HCT116 (cell line): Measurements from ENCODE around the gene VWA3B. TPM values are rescaled to one million over a fixed set of nuclear protein-coding genes. Genes with fewer than 3 reads are reported as not detected.
A peak's percentile ranks its signal among the peaks of the same experiment; 100 is the strongest.

Experiments
- ATAC-seq: fragments of 200-7000 bp; cut with Tn5 transposase; 2 replicates; pipeline ENCODE4 v1.9.1; 2020; ENCODE audit warnings: mild to moderate bottlenecking, moderate library complexity
- BruUV-seq: library from RNA; stranded (reverse); fragments of 400-500 nt; replicated peaks from 2 replicates; lab custom pipeline; 2021; lab: Mats Ljungman, UMichigan
- CTCF ChIA-PET: fragments of 300-600 bp; sonication (Branson Sonifier 250); formaldehyde crosslinking; loops from one replicate; lab custom pipeline; 2021; ENCODE audit warnings: antibody characterized with exemption; lab: Charles Lee
- POLR2A ChIA-PET: fragments of 300-600, 350-600 bp; sonication (Branson Sonifier 250); formaldehyde crosslinking; loops from one replicate; lab custom pipeline; 2021; ENCODE audit warnings: antibody characterized with exemption; lab: Charles Lee
- RAD21 ChIA-PET, 2 experiments: fragments of 300-600 bp; sonication (Branson Sonifier 250); formaldehyde crosslinking; loops; one replicate each; lab custom pipeline; 2023; ENCODE audit warnings: low total read pairs in 2 of 2; ENCODE audit not compliant: uncharacterized antibody in 2 of 2, unreplicated experiment in 2 of 2, low non-redundant PET in 1 of 2; lab: Charles Lee
- DNase-seq: peaks from one replicate; pipeline ENCODE4 v3.0.0-alpha.2; 2010; ENCODE audit warnings: low read depth, low spot score
- H2AFZ ChIP-seq: fragments of 200-600 bp; shearing (Covaris generic), sonication (generic); 2 replicates; pipeline ENCODE4 v1.6.1; 2017; ENCODE audit warnings: low read depth, mixed run types, mixed read lengths, antibody characterized with exemption, low read length; ENCODE audit not compliant: poor library complexity, severe bottlenecking
- H3K27ac ChIP-seq: 2 replicates; pipeline ENCODE4 v1.5.1; 2012; ENCODE audit warnings: low read depth, low read length
- H3K27me3 ChIP-seq: fragments of 200-600 bp; sonication (generic); 2 replicates; pipeline ENCODE4 v1.6.1; 2016; ENCODE audit warnings: mixed run types, low read length, mixed read lengths; ENCODE audit not compliant: insufficient read depth
- H3K36me3 ChIP-seq, 2 experiments: fragments of 200-500 bp in 1 of 2; fragments of 200-600 bp in 1 of 2; sonication (Bioruptor generic) in 1 of 2; sonication (generic) in 1 of 2; 2 replicates each; pipeline versions ENCODE4 v1.5.1 to v1.6.1; 2014 to 2016; ENCODE audit warnings: low read length in 2 of 2, inconsistent platforms in 1 of 2, mixed read lengths in 1 of 2, mixed run types in 1 of 2; ENCODE audit not compliant: insufficient read depth in 2 of 2, control insufficient read depth in 1 of 2
- H3K4me1 ChIP-seq, 2 experiments: fragments of 200-600 bp in 1 of 2; sonication (generic) in 1 of 2; 2 replicates each; pipeline versions ENCODE4 v1.5.1 to v1.6.1; 2012 to 2017; ENCODE audit warnings: low read length in 2 of 2, inconsistent platforms in 1 of 2, mild to moderate bottlenecking in 1 of 2, mixed read lengths in 1 of 2, mixed run types in 1 of 2, moderate library complexity in 1 of 2; ENCODE audit not compliant: insufficient read depth in 2 of 2, control insufficient read depth in 1 of 2
- H3K4me2 ChIP-seq: fragments of 200-600 bp; sonication (generic); 2 replicates; pipeline ENCODE4 v1.6.1; 2017; ENCODE audit warnings: mixed run types, low read length, mixed read lengths
- H3K4me3 ChIP-seq, 2 experiments: fragments of 200-600 bp in 1 of 2; sonication (generic) in 1 of 2; replicated peaks in 1 of 2; 2 replicates each; pipeline ENCODE4 v1.5.1; 2011 to 2016; ENCODE audit warnings: low read length in 2 of 2, control low read depth in 1 of 2, low read depth in 1 of 2, mild to moderate bottlenecking in 1 of 2, mixed read lengths in 1 of 2, mixed run types in 1 of 2
- H3K79me2 ChIP-seq: fragments of 200-600 bp; sonication (generic); 2 replicates; pipeline ENCODE4 v1.6.1; 2017; ENCODE audit warnings: mild to moderate bottlenecking, mixed run types, low read length, moderate library complexity, mixed read lengths; ENCODE audit not compliant: insufficient read depth
- H3K9ac ChIP-seq: fragments of 200-600 bp; sonication (generic); 2 replicates; pipeline ENCODE4 v1.6.1; 2016; ENCODE audit warnings: low read length, mixed read lengths
- H3K9me2 ChIP-seq: fragments of 200-600 bp; sonication (generic), shearing (Covaris generic); 2 replicates; pipeline ENCODE4 v1.6.1; 2017; ENCODE audit warnings: mixed run types, mild to moderate bottlenecking, moderate library complexity; ENCODE audit not compliant: insufficient read depth
- H3K9me3 ChIP-seq, 2 experiments: fragments of 200-500 bp in 1 of 2; fragments of 200-600 bp in 1 of 2; sonication (Bioruptor generic) in 1 of 2; sonication (generic) in 1 of 2; 2 replicates each; pipeline ENCODE4 v1.6.1; 2014 to 2017; ENCODE audit warnings: low read length in 2 of 2, mixed read lengths in 2 of 2, inconsistent platforms in 1 of 2, low read depth in 1 of 2, mild to moderate bottlenecking in 1 of 2, mixed run types in 1 of 2, moderate library complexity in 1 of 2; ENCODE audit not compliant: control insufficient read depth in 1 of 2, insufficient read depth in 1 of 2
- H4K20me1 ChIP-seq: fragments of 200-600 bp; sonication (generic), shearing (Covaris generic); 2 replicates; pipeline ENCODE4 v1.6.1; 2017; ENCODE audit warnings: mixed run types, mild to moderate bottlenecking, moderate library complexity; ENCODE audit not compliant: insufficient read depth
- EZH2 ChIP-seq: fragments of 200-600 bp; sonication (generic); IDR thresholded peaks from 2 replicates; pipeline ENCODE4 v1.6.1; 2017; ENCODE audit warnings: antibody characterized with exemption, mixed run types
- SIN3A ChIP-seq: IDR thresholded peaks from 2 replicates; pipeline ENCODE4 v1.6.1; 2012; ENCODE audit warnings: low read depth
- intact Hi-C: fragments of 100-400 bp; cut with micrococcal nuclease; formaldehyde crosslinking; loops from 2 replicates; pipeline ENCODE4 v1.10.0; 2022
- total RNA-seq: library from RNA; stranded (reverse); gene quantifications from one replicate; pipeline ENCODE4 v1.2.1, GENCODE V29; 2021; ENCODE audit not compliant: unreplicated experiment
- TF ChIP-seq, protein P1 (sequence below): IDR thresholded peaks from 2 replicates; pipeline ENCODE4 v1.6.1; 2012; ENCODE audit warnings: low read depth

The VWA3B gene
- total RNA-seq, 1 experiment from 2014 or later, result 0.47 TPM

- ChIA-PET POLR2A (no interaction called here), RAD21 (no interaction called here)
- ATAC-seq (no peak), DNase-seq (no peak)
- no peak within 1 kb of the TSS for H3K4me2 ChIP-seq
- H3K9me3 ChIP-seq, result no peaks in the 10 kb centered on the region
- H3K36me3 ChIP-seq, result no peaks in the 10 kb centered on the region
- H3K9ac ChIP-seq, result no peak within 1 kb of the TSS
- H3K4me3 ChIP-seq, result no peak within 1 kb of the TSS
- no peaks in the 10 kb centered on the region for H3K9me2 ChIP-seq
- no peak within 1 kb of the TSS for H2AFZ ChIP-seq
- no peaks in the 10 kb centered on the region for H3K79me2 ChIP-seq
- BruUV-seq, result no TSS peak
- peaks cover 21% of the 10 kb centered on the region; the same call in 1 of the 2 replicates for H3K27me3 ChIP-seq
- intact Hi-C loops, result no loop called here
- TF ChIP-seq, protein P1, sequence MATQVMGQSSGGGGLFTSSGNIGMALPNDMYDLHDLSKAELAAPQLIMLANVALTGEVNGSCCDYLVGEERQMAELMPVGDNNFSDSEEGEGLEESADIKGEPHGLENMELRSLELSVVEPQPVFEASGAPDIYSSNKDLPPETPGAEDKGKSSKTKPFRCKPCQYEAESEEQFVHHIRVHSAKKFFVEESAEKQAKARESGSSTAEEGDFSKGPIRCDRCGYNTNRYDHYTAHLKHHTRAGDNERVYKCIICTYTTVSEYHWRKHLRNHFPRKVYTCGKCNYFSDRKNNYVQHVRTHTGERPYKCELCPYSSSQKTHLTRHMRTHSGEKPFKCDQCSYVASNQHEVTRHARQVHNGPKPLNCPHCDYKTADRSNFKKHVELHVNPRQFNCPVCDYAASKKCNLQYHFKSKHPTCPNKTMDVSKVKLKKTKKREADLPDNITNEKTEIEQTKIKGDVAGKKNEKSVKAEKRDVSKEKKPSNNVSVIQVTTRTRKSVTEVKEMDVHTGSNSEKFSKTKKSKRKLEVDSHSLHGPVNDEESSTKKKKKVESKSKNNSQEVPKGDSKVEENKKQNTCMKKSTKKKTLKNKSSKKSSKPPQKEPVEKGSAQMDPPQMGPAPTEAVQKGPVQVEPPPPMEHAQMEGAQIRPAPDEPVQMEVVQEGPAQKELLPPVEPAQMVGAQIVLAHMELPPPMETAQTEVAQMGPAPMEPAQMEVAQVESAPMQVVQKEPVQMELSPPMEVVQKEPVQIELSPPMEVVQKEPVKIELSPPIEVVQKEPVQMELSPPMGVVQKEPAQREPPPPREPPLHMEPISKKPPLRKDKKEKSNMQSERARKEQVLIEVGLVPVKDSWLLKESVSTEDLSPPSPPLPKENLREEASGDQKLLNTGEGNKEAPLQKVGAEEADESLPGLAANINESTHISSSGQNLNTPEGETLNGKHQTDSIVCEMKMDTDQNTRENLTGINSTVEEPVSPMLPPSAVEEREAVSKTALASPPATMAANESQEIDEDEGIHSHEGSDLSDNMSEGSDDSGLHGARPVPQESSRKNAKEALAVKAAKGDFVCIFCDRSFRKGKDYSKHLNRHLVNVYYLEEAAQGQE, result peak; percentile 53
- TF ChIP-seq EZH2 (no peak), SIN3A (no peak)
- TF ChIP-seq, all 23 proteins: peak for 1
- no peaks in the 10 kb centered on the region for H4K20me1 ChIP-seq
- H3K27ac ChIP-seq, result no peak within 1 kb of the TSS
- CTCF ChIA-PET, result no interaction called here
- no peaks in the 10 kb centered on the region for H3K4me1 ChIP-seq
These were observed 259.6 kb downstream of the VWA3B start, which contains the start of gene CNGA3 for GRCh38 chr2:98346311-98347236. TSS of gene CNGA3 (plus strand) at chr2:98346456. CDS start at chr2:98369976, 23,520 bp downstream.
